HG02571 (cell line): ENCODE results near the gene TPST1.

Experiments
- ATAC-seq: cut with Tn5 transposase; IDR thresholded peaks from one replicate; pipeline ENCODE4 v1.9.1; 2021; ENCODE audit warnings: mild to moderate bottlenecking, moderate library complexity; ENCODE audit not compliant: unreplicated experiment

TPST1 gene

DNA sequence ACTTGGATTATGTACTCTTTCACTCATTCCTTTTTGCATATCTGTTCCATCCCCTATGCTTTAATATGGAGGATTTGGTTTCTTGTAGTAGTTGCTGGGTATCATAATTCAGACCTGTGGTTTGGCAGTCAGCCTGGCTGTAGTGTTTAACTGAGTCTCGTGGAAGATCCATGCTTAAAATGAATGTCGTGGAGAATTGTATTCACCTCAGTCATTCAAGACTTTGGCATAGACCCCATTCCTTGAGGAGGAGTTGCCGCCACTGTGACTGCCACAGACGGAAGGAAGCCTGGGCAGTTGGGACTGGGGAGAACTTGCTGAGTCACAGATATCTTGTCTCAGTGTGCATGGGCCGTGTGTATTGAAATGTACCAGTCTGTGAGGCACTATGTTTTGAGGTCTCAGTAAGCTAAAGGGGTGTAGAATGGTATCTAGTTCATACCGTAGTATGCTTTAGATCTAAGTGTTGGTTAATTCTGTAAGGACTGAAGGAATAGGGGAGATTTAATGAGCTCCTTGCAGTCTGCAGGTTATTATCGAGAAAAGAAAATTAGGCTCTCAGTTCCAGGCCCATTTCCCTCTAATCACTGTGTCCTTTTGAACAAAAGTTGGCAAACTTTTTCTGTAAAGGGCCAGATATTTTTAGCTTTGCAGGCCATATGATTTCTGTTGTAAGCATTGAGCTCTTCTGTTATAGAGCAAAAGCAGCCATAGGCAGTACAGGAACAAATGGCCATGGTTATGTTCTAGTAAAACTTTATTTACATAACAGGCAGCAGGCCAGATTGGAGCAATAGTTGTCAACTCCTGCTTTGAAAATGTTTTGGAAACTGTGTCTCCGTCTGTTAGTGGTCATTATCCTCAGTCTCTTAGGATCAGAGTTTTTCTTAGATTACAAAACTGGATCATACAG lies 76.8 kb downstream of the TPST1 start:
- ATAC-seq = no peak

DNA sequence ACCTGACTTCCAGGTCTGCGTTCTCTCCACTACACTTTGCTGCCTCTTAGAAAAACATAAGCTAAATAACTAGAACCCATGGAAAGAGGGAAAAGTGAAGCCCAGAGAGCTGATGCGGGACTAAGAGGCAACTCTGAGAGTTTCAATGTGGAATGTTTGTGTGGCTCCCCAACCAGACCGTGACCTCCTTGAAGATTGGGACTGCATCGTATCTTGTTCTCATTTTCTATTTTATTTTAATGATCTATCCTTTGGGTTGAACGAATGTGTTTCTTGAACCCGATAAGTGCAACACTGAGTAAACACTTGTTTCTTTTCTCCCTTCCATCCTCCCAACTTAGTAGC lies 77.4 kb downstream of the TPST1 start:
- ATAC-seq = no peak

DNA sequence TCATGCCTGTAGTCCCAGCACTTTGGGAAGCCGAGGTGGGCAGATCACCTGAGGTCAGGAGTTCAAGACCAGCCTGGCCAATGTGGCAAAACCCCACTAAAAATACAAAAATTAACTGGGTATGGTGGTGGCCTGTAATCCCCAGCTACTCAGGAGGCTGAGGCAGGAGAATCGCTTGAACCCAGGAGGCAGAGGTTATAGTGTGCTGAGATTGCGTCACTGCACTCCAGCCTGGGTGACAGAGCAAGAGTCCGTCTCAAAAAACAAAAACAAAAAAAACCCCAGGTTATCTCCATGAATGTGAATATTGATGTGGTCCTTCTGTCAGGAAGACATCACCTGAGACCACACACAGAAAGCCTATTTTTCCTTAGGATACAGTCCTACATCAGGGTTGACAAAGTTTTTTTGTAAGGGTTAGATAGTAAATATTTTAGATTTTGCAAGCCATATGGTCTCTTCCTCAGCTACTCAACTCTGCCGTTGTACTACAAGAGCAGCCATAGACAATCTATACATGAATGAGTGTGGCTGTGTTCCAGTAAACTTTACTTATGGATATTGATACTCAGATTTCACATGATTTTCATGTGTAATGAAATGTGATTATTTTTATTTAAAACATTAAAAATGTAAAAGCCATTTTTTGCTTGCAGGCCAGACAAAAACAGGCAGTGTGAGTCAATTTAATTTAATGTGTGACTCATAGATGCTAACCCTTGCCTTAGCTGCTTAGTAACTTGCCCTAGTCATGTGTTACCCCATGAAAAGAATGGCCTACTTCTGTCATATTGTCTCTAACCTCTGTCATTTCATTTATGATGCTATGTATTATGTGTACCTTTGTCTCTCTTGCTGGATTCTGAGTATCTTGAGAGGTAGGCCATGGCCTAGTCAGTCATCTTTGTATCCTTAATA lies 78.1 kb downstream of the TPST1 start:
- no peak for ATAC-seq

DNA sequence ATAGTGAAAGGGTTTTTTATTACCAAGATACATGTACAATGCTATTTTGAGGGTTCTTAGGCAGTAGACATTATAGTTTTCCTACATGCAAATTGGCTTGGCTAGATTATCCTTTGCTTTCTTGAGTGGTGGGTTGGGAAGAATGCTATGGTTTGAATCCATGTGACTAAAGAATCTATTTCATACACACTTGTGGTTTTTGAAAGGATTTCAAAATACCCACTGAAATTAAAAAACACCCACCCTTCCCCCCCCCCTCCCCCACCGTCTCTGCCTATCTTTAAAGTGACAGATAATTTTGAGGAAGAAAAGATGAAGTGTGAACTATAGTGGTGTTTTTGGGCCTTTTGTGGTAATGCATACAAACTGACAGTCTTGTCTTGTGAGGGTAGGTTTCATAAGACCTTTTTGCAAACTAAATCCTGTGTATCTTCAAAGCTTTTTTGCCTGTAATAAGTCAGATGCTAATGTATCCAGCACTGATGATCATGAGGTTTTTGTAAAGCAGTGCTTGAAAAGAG lies 90.9 kb downstream of the TPST1 start:
- no peak for ATAC-seq

DNA sequence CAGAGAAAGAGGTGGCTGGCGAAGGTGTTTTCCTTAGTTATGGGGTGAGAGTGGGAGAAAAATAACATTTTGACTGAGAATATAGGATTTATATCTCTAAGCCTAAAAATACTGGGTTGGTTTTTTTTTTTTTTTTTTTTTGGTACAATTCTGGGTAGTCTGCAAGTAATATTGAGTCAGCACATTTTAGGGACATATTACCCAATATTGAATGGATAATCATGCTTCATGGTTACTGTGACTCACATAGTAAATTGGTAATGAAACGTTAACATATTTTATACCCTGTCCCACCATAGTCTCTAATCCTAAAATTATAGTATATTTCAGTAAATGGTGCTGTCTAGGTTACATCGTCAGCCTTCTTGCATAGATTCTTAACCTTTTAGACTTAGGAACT lies 91.4 kb downstream of the TPST1 start:
- no peak for ATAC-seq

DNA sequence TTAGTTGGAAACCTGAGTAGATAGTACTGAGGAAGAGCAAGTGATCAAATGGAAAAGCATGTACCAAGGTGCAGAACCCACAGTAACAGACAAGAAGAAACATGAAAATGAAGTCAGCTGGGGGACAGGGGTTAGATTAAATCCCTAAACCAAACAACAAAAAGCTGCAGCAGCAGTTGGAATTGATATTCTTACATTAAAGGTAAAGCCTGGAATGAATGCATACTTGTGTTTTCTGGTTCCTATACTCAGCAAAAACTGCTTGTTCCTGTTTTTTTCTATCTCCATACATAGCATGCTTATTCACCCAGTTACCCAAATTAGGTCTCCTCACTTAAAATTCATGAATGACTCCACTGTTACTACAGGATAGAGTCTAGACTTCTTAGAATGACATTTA lies 92.4 kb downstream of the TPST1 start:
- no peak for ATAC-seq

DNA sequence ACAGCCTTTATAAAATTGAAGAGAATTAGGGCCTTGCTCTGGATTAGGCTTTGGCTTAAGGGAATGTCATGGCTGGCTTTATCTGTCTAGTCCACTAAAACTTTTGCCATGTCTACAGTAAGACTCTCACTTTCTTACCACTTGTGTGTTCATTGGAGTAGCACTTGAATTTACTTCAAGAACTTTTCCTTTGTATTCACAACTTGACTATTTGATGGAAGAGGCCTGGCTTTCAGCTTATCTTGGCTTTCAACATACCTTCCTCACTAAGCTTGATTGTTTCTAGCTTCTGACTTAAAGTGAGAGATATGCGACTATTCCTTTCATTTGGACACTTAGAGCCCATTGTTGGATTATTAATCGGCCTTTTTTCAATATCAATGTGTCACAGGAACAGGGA lies 96.1 kb downstream of the TPST1 start:
- no peak for ATAC-seq

DNA sequence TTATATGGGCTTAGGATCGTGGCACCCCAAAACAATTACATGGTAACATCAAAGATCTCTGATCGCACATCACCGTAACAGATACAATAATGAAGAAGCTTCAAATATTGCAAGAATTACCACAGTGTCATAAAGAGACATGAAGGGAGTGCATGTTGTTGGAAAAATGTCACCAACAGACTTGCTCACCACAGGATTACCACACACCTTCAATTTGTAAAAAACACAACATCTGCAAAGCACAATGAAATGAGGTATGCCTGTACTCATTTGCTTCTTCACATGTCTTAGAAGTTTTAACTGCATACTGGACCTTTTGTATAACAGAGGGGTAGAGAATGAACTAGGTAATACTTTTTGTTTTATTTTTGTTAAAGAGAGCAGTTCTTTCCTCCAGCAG lies 96.6 kb downstream of the TPST1 start:
- no peak for ATAC-seq

DNA sequence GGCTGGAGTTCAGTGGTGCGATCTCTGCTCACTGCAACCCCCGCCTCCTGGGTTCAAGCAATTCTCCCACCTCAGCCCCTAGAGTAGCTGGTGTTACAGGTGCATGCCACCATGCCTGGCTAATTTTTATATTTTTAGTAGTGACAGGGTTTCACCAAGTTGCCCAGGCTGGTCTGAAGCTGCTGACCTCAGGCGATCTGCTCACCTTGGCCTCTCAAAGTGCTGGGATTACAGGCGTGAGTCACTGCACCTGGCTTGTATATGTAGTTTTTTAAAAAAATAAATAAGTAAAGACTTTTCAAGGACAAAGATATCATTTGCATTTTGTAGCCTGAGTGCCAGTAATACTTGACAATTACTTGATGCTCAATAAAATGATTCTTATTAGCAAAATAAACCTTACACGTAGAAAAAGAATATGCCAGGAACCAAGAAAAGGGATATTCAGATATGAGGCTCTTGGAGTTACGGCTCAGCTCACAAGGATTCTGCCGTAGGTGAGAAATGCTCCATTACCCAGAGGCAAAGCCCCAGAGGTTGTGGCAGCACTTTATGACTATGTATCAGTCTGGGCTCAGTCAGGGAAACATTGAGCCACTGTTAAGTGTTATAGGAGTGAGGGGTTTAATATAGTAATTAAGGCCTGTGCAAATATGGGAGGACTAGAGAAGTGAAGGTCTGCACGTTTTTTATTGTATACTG lies 98.5 kb downstream of the TPST1 start:
- no peak for ATAC-seq

DNA sequence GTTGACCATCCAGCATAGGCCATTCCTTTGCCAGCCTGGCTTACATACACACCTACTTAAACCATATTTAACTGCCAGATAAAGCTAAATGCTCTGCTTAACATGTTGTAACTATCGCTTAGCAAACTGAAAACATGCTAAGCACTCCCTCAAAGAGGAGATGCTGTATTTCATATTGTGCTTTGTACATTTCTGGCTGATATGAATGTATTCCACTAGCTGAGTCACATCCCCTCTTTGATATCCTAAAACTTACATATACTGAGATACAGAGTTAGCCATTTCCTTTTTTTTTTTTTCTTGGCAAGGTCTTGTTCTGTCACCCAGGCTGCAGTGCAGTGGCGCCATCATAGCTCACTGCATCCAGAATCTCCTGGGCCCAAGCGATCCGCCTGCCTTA lies 99.4 kb downstream of the TPST1 start:
- ATAC-seq = no peak

DNA sequence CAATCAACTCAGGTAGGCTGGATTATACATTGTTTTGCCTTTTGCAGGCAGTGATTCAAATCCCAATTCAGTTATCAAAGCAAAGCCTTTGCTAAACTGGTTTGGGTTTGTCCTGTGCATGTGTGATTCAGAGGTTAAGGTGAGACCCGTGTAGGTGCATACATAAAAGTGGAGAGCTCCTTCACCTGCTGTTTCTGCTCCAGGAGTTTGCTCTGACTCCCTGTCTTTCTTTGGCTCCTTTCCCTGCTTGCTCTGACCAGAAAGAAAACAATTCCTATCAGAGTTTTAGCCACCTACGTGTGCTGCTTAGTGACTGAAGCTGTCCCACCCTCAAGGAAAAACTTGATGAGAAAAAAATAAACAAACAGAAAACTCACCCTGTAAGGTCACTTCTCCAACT lies 101.1 kb downstream of the TPST1 start:
- no peak for ATAC-seq

DNA sequence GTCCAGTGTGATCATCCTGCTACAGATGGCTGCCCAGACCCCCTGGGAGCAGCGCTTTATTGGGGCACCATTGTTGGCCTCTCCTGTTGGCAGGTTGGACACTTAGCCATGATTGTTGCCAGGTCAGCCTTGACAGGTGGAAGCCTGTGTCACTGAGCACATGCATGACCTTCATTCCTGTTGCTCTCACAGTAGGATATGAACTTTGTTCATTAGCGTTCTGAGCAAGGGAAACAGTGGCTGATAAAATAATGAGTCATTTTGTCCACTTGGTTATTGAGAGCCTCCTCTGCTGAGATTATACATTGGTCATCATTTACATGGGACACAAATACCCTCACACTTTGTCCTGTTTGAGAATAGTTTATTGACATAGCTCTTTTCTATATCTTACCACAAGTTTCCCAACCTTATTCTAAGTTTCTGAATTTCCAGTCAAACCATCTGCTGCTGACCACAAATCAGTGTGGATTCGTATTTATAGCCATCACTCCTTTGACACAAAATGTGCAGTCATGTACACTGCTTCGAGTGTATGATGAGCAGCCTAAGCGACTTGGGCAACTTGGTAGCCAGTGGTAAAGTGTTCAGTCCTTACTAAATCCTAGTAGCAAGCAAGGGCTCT lies 102.6 kb downstream of the TPST1 start:
- ATAC-seq = no peak

DNA sequence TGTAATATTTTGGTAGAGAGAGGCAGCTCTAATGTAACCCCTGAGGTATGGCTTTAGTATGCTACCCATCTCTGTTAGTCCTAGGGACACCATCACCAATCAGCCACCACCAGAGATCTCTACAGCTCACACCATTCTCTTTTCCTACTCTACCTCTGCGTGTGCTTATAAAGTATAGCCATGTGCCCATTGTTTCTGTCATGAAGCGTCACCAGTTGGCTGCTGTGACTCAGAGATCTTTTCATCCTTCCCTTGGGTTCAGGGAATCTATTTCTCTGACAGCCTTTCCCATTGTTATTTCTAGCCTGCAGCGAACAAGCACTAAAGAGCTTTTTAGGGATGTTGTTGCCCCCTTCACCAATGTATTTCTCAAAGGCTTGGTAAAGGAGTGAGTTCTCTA lies 103.3 kb downstream of the TPST1 start:
- no peak for ATAC-seq

DNA sequence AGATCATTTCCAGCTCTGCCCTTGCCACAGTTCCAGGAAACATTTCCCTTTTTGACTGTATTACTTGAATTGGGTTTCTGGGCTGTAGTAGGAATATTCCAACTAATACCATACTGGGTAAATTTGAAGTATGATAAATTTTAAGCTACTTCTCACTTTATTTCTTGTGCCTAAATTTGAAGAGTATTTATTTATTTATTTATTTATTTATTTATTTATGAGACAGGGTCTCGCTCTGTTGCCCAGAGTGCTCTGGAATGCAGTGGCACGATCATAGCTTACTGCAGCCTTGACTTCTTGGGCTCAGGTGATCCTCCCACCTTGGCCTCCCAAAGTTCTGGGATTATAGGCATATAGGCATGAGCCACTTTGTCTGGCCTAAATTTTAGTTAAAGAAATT lies 105.5 kb downstream of the TPST1 start:
- no peak for ATAC-seq

DNA sequence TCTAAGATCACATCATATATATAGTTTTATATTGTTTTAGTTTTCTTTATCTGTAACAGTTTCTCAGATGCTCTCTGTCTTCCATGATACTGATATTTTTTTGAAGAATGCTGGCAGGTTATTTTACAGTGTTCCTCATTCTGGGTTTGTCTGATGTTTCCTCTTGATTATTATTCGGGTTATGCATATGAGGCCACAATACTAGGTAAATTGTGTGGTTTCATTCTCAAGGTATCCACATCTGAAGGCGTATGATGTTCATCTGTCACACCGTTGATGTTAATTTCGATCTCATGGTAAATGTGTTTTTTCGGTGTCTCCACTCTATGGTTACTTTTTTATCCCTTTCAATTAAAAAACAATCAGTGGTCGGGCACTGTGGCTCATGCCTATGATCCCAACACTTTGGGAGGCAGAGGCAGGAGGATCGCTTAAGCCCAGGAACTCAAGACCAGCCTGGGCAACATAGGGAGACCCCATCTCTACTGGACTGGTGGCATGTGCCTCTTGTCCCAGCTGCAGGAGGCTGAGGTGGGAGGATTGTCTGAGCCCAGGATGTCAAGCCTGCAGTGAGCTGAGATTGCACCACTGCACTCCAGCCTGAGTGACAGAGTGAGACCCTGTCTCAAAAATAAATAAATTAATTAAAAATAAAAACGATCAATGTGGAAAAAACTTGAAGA lies 108.9 kb downstream of the TPST1 start:
- ATAC-seq = no peak

DNA sequence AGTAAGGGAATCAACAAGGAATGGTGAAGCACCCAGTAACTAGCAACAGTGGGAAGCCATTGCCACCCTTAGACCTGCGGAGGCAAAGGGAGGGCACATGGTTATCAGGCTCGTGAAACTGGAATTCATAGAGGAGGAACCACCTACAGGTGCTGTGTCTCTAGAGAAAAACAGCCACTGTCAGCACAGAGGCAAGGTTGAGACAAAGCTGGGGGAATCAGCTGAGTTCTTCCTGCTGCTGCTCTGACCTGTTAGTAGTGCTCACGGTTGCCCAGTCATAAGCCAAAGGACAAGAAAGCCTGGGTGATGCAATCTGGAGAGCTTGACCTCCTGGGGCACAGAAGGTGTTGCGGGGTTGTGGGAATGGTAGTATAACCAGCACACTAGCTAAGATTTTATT lies 110.1 kb downstream of the TPST1 start:
- no peak for ATAC-seq

DNA sequence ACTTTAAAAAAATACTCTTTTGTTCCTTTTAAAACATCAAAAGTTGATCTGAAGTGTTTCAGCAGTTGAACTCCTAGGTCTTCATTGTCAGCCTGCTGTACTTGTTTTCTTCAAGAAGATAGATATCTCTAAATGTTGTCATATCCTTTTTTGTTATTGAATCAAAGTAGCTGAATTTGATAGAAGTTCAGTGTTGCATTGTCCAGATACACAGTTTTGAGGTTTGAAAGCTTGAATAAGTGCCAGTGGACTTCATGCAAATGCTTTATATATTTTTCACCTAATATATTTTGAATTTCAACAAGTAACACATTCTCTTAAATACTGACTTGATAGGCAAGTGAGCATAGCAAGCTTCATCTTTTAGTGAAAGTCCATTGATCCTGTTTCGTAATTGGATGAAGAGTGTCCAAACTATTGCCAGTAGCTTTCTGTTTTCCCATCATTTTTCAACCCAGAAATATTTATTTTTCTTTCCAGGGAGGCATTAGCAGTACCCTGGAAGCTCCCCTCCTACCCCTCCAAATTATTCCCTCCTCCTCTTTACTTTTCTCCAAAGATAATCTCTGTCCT lies 114.4 kb downstream of the TPST1 start:
- ATAC-seq = no peak

DNA sequence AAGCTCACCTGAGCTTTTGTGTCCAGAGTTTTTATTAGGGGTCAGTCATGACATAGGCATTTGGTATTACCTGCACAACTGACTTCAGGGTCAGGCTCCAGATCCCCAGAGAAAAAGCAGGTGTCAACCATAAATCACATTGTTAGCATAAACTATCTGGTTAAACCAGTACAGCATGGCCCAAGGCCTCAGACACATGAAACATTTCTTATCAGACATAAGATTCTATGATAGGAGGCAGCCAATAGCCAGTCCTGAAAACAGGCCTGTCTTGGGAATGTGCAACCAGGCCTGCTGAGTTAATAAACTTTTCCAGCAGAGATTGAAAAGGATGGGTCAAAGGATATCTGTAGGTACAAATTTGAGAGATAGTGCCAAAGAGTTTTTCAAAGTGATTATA lies 116.1 kb downstream of the TPST1 start:
- ATAC-seq = no peak

DNA sequence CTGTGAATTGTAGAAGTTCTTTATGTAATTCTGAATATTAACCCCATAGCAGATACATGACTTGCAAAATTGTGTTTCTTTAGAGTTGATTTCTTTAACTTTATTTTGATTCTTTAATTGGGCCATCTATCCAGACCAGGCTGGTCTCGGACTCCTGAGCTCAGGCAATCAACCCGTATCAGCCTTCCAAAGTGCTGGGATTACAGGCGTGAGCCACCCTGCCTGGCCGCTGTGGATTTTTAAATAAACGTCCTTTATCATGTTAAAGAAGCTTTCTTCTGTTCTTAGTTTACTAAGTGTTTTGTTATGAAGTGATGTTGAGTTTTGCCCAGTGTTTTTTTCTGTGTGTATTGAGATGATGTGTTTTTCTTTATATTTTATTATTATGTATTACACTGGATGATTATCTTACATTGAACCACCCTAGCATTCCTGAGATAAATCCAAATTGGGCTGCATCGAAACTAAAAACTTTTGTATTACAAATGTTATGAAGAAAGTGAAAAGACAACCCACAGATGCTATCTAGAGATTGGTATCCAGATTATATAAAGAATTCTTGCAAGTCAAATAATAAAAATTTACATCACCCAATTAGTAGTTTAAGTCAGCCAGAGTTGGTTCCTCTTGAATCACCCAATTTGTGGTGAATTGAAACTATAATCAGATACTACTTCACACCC lies 118.1 kb downstream of the TPST1 start:
- no peak for ATAC-seq
